GM12878 (cell line): ENCODE results near the gene TRPC4.

Experiments used
- CEBPB ChIP-seq, 2 experiments: fragments of 150-350 bp in 1 of 2; IDR thresholded peaks; 2 replicates each; pipeline ENCODE4 v1.6.1; 2012 to 2014; ENCODE audit warnings: low read depth in 2 of 2, low read length in 2 of 2, borderline replicate concordance in 1 of 2, inconsistent platforms in 1 of 2
- EZH2 ChIP-seq: IDR thresholded peaks from 2 replicates; pipeline ENCODE4 v1.6.1; 2012; ENCODE audit warnings: low read depth, mild to moderate bottlenecking, control low read depth, inconsistent platforms, low read length, borderline replicate concordance; ENCODE audit not compliant: control insufficient read depth
- ZNF207 ChIP-seq: fragments of 450-650 bp; IDR thresholded peaks from 2 replicates; pipeline ENCODE4 v1.6.1; 2014; ENCODE audit warnings: antibody characterized with exemption, mild to moderate bottlenecking, borderline replicate concordance

- TF ChIP-seq EZH2 (no peak), ZNF207 (no peak), CEBPB (IDR thresholded peaks at IDR 0.05; ENCODE audit: borderline replicate concordance in 1 of 2, low read depth in 2 of 2, low read length in 2 of 2) (no peak)
Observed at GRCh38 chr13:37878921-37879320, 9.3 kb upstream of the TRPC4 start.
